Retinal pigment epithelial cell (primary cell): ENCODE measurements around the gene NCOR1.

ENCODE experiments used
- DNase-seq: peaks from one replicate; pipeline ENCODE4 v3.0.0-alpha.2; 2010; ENCODE audit warnings: low read depth
- H3K4me3 ChIP-seq: 2 replicates; pipeline ENCODE4 v1.5.1; 2011; ENCODE audit warnings: mild to moderate bottlenecking, low read length, control low read depth, moderate library complexity
- TF ChIP-seq, protein P1 (sequence below): conservative IDR thresholded peaks from 2 replicates; pipeline ENCODE4 v1.5.1; 2011; ENCODE audit warnings: low read depth, low read length, control low read depth, inconsistent platforms

The NCOR1 gene

GRCh38 chr17:16003841-16004240, 211.5 kb downstream of the NCOR1 start:
- no peak for DNase-seq
- TF ChIP-seq, protein P1, sequence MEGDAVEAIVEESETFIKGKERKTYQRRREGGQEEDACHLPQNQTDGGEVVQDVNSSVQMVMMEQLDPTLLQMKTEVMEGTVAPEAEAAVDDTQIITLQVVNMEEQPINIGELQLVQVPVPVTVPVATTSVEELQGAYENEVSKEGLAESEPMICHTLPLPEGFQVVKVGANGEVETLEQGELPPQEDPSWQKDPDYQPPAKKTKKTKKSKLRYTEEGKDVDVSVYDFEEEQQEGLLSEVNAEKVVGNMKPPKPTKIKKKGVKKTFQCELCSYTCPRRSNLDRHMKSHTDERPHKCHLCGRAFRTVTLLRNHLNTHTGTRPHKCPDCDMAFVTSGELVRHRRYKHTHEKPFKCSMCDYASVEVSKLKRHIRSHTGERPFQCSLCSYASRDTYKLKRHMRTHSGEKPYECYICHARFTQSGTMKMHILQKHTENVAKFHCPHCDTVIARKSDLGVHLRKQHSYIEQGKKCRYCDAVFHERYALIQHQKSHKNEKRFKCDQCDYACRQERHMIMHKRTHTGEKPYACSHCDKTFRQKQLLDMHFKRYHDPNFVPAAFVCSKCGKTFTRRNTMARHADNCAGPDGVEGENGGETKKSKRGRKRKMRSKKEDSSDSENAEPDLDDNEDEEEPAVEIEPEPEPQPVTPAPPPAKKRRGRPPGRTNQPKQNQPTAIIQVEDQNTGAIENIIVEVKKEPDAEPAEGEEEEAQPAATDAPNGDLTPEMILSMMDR: no peak
- H3K4me3 ChIP-seq: no peak overlapping the region

- TF ChIP-seq, protein P1: no peak
- DNase-seq: no peak
These were observed 212.6 kb downstream of the NCOR1 start for GRCh38 chr17:16002708-16003260.

DNA sequence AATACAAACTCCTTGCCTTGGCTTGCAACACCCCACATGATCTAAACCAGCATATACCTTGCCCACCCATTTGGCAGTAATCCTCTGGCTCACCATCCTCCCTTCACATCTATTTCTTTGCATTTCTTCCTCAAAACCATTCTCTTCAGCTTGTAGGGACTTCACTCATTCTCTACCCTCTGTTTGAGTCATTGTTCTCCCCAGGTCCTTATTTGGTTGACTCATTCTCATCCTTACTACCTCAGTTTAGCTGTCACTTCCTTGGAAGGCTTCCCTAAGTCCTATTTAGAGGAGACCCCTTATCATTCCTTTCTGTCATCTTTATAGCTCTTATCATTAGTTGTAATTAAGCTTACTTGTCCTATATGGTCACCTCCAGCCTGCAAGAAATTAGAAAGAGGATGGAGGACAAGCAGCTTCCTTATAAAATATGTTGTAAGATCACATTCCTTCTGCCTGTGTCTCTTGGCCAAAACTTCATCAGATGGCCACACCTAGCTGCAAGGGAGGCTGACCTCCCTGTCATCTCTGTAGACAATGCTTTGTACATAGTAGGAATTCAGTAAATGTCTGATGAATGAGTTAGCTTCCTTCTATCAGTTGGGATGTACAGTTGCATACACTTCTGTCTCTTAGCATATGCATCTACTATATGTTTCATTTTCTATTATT, 214.0 kb downstream of the NCOR1 start:
- no peak for DNase-seq
- TF ChIP-seq, protein P1: no peak
- H3K4me3 ChIP-seq: peak overlapping the region; percentile 69

More at GRCh38 chr17:16002708-16003260, 212.6 kb downstream of the NCOR1 start:
- no peak overlapping the region for H3K4me3 ChIP-seq

- peak overlapping the region; percentile 69 for H3K4me3 ChIP-seq
- no peak for DNase-seq
- TF ChIP-seq, protein P1: no peak
These were observed 215.1 kb downstream of the NCOR1 start for GRCh38 chr17:15999974-16000827.

GRCh38 chr17:15999141-15999973, 216.0 kb downstream of the NCOR1 start, which contains the start of the genes TTC19 and ZSWIM7:
TSS of gene TTC19 (plus strand) at chr17:15999824. CDS start at chr17:15999849, 25 bp downstream.
TSS of gene ZSWIM7 (minus strand) at chr17:15999704. CDS start at chr17:15999594, 110 bp downstream.
- peak; percentile 77 for DNase-seq
- H3K4me3 ChIP-seq: peak within 1 kb of the TSS; percentile 69
- TF ChIP-seq, protein P1: no peak

DNA sequence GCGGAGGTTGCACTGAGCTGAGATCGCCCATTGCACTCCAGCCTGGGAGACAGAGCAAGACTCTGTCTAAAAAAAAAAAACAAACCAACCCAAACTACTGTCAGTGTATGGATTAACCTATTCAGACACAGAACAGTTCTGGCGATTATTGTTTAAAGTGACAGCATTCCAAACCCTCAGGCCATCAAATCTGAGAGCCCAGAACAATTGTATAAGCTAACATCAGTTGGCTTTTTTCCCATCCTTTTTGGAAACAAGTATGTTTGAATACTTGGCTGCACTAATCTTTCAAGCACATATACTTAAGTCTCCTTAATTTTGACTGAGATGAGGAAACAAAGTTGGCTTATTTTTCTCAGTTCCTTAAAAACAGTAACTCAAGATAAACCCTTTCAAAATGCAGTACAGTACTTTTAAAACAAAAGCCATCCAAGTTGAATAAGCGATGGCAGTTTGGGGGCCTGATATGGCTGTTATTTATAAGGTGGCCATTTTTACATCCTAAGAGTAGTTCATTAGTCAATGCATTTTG, 217.2 kb downstream of the NCOR1 start:
- DNase-seq: no peak
- no peak overlapping the region for H3K4me3 ChIP-seq
- TF ChIP-seq, protein P1: no peak
